Ovary (tissue), 9 donors: ENCODE data around the gene PALLD. TPM values are rescaled to one million over a fixed set of nuclear protein-coding genes. Genes with fewer than 3 reads are reported as not detected.

Source experiments
- DNase-seq, 5 donors: peaks; one replicate each; pipeline ENCODE4 v3.0.0-alpha.2; 2019 to 2020
- H3K27ac ChIP-seq, 2 donors: fragments of 200-600 bp; one replicate each; pipeline versions ENCODE4 v1.5.1 to v1.8.0; 2019 to 2022
- H3K27me3 ChIP-seq: fragments of 200-600 bp; one replicate; pipeline ENCODE4 v1.8.0; 2022
- H3K36me3 ChIP-seq: fragments of 200-600 bp; sonication (generic); one replicate; pipeline ENCODE4 v1.5.1; 2019
- H3K4me1 ChIP-seq: one replicate; pipeline ENCODE4 v1.8.1; 2013; ENCODE audit warnings: mild to moderate bottlenecking, moderate library complexity; ENCODE audit not compliant: insufficient read depth
- H3K4me3 ChIP-seq: fragments of 200-600 bp; sonication (generic); one replicate; pipeline ENCODE4 v1.5.1; 2017
- H3K9me3 ChIP-seq, 2 donors: fragments of 200-600 bp in 1 of 2; sonication (generic) in 1 of 2; one replicate each; pipeline versions ENCODE4 v1.5.1 to v1.8.1; 2013 to 2019; ENCODE audit warnings: mild to moderate bottlenecking in 1 of 2, moderate library complexity in 1 of 2
- EP300 ChIP-seq: sonication (generic); formaldehyde crosslinking; IDR thresholded peaks from one replicate; pipeline ENCODE4 v1.6.1; 2017; ENCODE audit warnings: antibody characterized with exemption
- POLR2A ChIP-seq: fragments of 450-650 bp; IDR thresholded peaks from one replicate; pipeline ENCODE4 v1.6.1; 2017; ENCODE audit warnings: antibody characterized with exemption, mild to moderate bottlenecking, moderate library complexity
- WGBS, 3 donors: extraction: QIAGEN DNeasy Blood & Tissue Kit in 1 of 3; methylation state at CpG; one replicate each; pipeline versions ENCODE4 v1.1.5 to v1.1.7; 2013 to 2017; 5-methylcytosine and 5-hydroxymethylcytosine counted together
- intact Hi-C, 4 donors: fragments of 100-400 bp; cut with DNase I; formaldehyde crosslinking; loops; one replicate each; pipeline versions ENCODE4 v1.11.0 to v1.15.1; 2022 to 2023
- polyA plus RNA-seq, 2 donors: library from polyadenylated mRNA; stranded (reverse); fragments of 200-250 nt in 1 of 2; fragments of 350-450 nt in 1 of 2; fragmentation: Illumina TruSeq in 1 of 2; extraction: RNeasy Lipid Tissue Mini Kit (QIAGEN cat#74804) in 1 of 2; gene quantifications; one replicate each; pipeline ENCODE4 v1.2.3, GENCODE V29; 2013 to 2014
- total RNA-seq, 7 donors: library from RNA; depleted of rRNA in 2 of 7; stranded (reverse); fragments of >200 nt in 2 of 7; fragmentation: NEBNext Ultra II Directional in 3 of 7; extraction: Animal tissue kit (Norgen Biotek cat#: 25700) in 3 of 7; gene quantifications; one replicate each; pipeline versions ENCODE4 v1.1.0 to v1.2.4, GENCODE V29; 2016 to 2023
- TF ChIP-seq, protein P1 (sequence below), 3 donors: fragments of 450-650 bp in 2 of 3; fragments of 200-600 bp in 1 of 3; IDR thresholded peaks; one replicate each; pipeline versions ENCODE4 v1.5.1 to v1.8.0; 2016 to 2022; ENCODE audit warnings: antibody characterized with exemption in 3 of 3, mild to moderate bottlenecking in 1 of 3
- donor health status: DM: no; HTN: no; CAD: no; lungs with moderate emphysema.
- donor health status: DM: no; HTN: no; CAD: no.
- donor health status: Bipolar disorder and iron deficiency.
- donor health status: DM: yes; HTN: yes; CAD: no.
- donor health status: DM: no; HTN: no; CAD: no.
- donor health status: DM: yes; HTN: yes; CAD: no.

The PALLD gene
- total and polyA plus RNA-seq, 9 donors = 96.8 to 605 (median 137) TPM

GRCh38 chr4:168522356-168522755 lies 25.5 kb downstream of the PALLD start:
- no peak for DNase-seq
- intact Hi-C loops = no loop called here
- WGBS, 3 donors = 16 to 26% (median 19%) methylated on average over 2 of the region's 2 CpGs
- no peaks in the 10 kb centered on the region for H3K9me3 ChIP-seq
- H3K4me1 ChIP-seq = no peaks in the 10 kb centered on the region
- no peak overlapping the region for H3K4me3 ChIP-seq
- H3K27me3 ChIP-seq = no peaks in the 10 kb centered on the region
- no peaks in the 10 kb centered on the region for H3K36me3 ChIP-seq
- no peak overlapping the region for H3K27ac ChIP-seq
- TF ChIP-seq EP300 (no peak), POLR2A (no peak)
- TF ChIP-seq, protein P1, sequence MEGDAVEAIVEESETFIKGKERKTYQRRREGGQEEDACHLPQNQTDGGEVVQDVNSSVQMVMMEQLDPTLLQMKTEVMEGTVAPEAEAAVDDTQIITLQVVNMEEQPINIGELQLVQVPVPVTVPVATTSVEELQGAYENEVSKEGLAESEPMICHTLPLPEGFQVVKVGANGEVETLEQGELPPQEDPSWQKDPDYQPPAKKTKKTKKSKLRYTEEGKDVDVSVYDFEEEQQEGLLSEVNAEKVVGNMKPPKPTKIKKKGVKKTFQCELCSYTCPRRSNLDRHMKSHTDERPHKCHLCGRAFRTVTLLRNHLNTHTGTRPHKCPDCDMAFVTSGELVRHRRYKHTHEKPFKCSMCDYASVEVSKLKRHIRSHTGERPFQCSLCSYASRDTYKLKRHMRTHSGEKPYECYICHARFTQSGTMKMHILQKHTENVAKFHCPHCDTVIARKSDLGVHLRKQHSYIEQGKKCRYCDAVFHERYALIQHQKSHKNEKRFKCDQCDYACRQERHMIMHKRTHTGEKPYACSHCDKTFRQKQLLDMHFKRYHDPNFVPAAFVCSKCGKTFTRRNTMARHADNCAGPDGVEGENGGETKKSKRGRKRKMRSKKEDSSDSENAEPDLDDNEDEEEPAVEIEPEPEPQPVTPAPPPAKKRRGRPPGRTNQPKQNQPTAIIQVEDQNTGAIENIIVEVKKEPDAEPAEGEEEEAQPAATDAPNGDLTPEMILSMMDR (IDR thresholded peaks at IDR 0.05) = no peak

- WGBS, 3 donors = 29 to 50% (median 38%) methylated on average over 2 of the region's 2 CpGs
- TF ChIP-seq EP300 = no peak
- TF ChIP-seq POLR2A = no peak
- TF ChIP-seq, protein P1 (IDR thresholded peaks at IDR 0.05) = no peak
- Histone ChIP-seq H3K9me3 (no peaks in the 10 kb centered on the region), H3K27me3 (no peaks in the 10 kb centered on the region), H3K4me1 (no peaks in the 10 kb centered on the region), H3K4me3 (no peak overlapping the region), H3K27ac (no peak overlapping the region), H3K36me3 (no peaks in the 10 kb centered on the region)
- intact Hi-C loops = no loop called here
- DNase-seq = no peak
These were observed 26.1 kb downstream of the PALLD start for GRCh38 chr4:168522829-168523489.

GRCh38 chr4:168524006-168524405 lies 27.2 kb downstream of the PALLD start:
- Histone ChIP-seq H3K4me1 (no peaks in the 10 kb centered on the region), H3K4me3 (no peak overlapping the region), H3K27ac (no peak overlapping the region), H3K9me3 (no peaks in the 10 kb centered on the region), H3K36me3 (no peaks in the 10 kb centered on the region), H3K27me3 (no peaks in the 10 kb centered on the region)
- TF ChIP-seq POLR2A = no peak
- no peak for TF ChIP-seq EP300
- TF ChIP-seq, protein P1 (IDR thresholded peaks at IDR 0.05) = no peak
- intact Hi-C loops = no loop called here
- DNase-seq = no peak

DNA sequence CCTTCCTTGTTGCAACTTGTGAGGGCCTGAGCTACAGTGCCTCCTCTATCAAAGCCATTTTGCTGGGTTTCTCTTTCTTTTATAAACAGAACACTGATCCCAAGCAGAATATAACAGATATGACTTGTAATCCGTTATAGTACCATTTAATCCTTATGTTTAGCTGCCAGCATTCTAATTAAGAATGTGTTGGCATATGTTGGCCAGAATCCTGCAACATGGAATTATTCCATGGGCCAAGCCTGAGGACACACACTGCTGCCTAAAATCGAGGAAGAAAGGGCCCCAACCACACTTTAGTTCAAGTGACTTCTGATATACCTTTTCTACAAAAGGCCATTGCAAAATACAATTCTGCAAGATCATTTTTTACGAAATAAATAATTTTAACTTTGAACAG lies 28.0 kb downstream of the PALLD start:
- no peak for TF ChIP-seq POLR2A
- TF ChIP-seq EP300 = no peak
- TF ChIP-seq, protein P1 (IDR thresholded peaks at IDR 0.05) = no peak
- H3K9me3 ChIP-seq = no peaks in the 10 kb centered on the region
- no peaks in the 10 kb centered on the region for H3K27me3 ChIP-seq
- no peak for DNase-seq
- H3K27ac ChIP-seq = no peak overlapping the region
- H3K4me3 ChIP-seq = no peak overlapping the region
- no peaks in the 10 kb centered on the region for H3K36me3 ChIP-seq
- intact Hi-C loops = no loop called here
- no peaks in the 10 kb centered on the region for H3K4me1 ChIP-seq
- 87 to 90% (median 89%) methylated on average over 3 of the region's 3 CpGs for WGBS, 3 donors
